Right kidney (tissue), 1 donor: ENCODE data around the gene ARHGAP26.
"Not testable (repeated sequence)": the region's sequence is repeated elsewhere in the genome, so short reads cannot be mapped to it uniquely, and the experiment has no call there.

Experiments
- DNase-seq: peaks from one replicate; pipeline ENCODE4 v3.0.0-alpha.2; 2016

The ARHGAP26 gene

GRCh38 chr5:142990073-142990472 lies 219.9 kb downstream of the ARHGAP26 start:
- DNase-seq: not testable (repeated sequence)

DNA sequence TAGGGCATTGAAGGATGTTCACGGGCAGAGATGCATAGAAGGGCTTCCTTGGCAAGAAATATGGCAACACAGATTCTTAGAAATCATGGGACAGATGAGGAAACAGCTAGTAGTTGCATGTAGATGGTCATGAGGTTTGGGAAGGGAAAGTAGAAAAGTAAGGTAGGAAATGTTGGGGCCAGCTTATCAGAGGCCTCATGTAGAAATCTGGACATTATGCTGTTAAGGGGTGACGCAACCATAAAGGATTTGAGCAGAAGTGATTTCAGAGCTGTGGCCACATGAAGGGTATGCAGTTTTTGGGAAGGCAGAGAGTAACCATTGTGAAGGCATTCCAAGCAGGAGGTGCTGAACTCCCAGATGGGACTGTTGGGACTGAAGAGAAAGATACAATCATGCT lies 224.0 kb downstream of the ARHGAP26 start:
- DNase-seq: no peak

GRCh38 chr5:142995621-142996020 lies 225.4 kb downstream of the ARHGAP26 start:
- not testable (repeated sequence) for DNase-seq

DNA sequence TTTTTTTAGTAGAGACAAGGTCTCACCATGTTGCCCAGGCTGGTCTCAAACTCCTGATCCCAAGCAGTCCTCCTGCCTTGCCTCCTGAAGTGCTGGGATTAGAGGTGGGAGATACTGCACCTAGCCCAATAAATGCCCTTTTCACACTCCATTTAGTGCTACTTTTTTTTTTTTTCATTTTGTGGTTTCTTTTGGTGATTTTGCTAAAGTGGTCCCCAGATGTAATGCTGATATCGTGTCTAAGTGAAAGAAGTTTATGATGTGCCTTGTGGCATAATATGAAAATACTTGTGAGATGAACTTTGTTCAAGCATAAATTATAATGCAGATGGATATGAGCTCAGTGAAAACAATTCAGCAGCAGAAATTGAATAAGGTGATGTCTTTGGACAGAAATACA lies 227.4 kb downstream of the ARHGAP26 start:
- DNase-seq: no peak

DNA sequence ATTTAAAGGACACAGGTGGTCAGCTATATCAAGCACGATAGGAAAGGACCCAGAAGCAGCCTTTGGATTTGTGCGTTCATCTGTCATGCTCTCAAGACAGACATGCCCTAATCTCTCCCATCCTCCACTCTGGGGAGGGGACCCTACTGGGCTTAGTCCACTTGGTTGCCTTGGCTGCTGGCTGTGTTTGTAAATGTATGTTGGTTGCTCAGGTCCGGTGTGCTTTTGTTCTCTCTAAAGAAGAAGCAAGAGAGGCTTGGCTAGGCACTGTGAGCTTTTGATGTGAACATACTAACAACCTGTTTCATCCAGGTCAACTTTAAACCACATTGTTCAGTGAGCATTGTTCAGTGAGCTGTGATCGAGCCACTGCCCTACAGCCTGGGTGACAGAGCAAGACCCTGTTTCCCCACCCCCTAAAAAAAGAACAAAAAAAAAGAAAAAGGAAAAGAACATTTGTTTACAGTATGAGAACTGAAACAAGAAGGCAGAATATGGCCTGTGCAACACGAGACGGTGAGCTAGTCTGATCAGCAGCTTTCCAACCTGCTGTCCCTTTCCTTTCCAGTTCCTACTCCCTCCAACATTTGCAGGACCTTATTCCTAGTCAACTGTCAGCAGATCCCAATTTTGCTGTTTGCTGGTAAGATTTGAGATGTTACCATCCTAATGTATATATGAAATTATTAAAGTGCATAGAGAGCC lies 228.3 kb downstream of the ARHGAP26 start:
- no peak for DNase-seq

DNA sequence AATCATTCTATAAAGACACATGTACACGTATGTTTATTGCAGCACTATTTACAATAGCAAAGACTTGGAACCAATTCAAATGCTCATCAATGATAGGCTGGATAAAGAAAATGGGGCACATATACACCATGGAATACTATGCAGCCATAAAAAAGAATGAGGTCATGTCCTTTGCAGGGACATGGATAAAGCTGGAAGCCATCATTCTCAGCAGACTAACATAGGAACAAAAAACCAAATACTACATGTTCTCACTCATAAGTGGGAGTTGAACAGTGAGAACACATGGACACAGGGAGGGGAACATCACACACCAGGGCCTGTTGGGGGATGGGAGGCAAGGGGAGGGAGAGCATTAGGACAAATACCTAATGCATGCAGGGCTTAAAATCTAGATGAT lies 230.4 kb downstream of the ARHGAP26 start:
- not testable (repeated sequence) for DNase-seq

GRCh38 chr5:143001764-143002351 lies 231.7 kb downstream of the ARHGAP26 start:
- no peak for DNase-seq

DNA sequence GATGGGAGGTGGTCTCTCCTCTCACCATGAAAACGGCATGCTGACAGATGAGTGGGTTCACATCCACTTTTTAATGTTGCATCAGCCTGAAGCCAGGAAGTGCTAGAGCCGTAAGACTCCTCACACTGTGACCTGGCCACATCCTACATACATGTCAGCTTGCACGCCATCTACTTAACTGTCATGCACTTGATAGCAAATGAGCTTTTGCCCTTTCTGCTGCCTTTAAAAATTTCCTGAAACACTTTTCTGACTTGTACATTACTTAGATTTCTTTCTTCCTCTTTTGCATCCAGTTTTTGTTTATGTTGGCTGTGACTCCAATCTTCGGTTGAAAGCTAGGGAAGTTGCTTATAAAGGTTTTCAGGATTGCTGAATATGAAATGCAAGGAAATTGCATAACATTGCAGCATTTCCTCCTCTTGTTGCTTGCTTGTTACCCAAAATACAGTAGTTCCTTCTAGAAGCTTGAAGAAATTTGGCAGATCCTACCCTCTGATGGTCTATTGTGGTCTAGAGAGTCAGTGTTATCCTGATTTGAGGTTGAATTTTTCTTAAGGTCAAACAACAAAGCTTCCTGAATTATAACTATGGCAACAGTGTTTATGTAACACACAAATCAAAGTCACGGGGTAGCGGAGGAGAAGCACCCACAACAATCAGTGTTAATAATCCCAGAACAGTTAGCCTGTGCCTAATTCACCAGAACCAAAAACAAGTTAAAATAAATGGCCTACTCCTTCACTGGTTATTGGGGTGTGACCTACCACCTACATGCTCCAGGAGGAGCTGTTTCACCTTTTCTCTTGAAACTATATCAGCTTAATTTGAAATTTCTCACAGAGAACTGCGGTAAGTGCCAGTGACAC lies 232.5 kb downstream of the ARHGAP26 start:
- peak; percentile 44 for DNase-seq

- no peak for DNase-seq
Observed at GRCh38 chr5:143003328-143003636, 233.1 kb downstream of the ARHGAP26 start.

DNA sequence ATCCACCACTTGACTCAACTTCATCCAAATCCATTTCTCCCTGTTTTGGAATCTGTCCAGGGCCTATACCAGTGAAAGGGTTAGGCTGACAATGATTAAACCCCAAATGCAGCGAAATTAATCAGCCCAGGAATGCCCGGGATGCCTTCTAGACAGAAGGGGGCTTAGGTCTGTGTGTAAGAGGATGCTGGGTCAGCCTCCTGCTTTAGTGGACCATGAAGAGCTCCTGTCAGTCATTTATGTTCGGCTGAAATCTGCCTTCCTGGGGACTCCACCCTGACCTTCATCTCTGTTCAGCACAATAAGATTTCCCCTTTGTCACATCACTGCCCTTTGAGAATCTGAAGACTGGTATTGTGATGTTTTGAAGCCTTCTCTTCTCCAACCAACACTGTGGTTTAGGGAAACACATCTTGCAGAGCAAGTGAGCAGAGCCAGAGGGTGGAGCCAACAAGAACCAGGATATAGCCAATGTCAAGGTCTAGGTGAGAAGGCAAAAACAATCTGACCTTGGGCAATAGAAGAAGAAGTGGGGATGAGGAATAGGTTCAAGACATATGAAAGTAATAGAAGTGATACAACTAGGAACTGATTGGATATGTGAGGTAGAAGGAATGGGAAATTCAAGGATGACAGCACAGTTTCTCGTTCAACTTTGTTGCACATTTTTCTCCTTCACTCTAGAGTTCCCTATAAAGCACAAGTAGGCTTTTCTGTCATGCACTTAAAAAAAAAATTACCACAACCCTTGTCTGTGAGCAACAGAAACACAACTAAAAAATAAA lies 234.4 kb downstream of the ARHGAP26 start:
- DNase-seq: no peak

GRCh38 chr5:143006501-143006900 lies 236.3 kb downstream of the ARHGAP26 start:
- no peak for DNase-seq

GRCh38 chr5:143008032-143008431 lies 237.9 kb downstream of the ARHGAP26 start:
- DNase-seq: no peak

DNA sequence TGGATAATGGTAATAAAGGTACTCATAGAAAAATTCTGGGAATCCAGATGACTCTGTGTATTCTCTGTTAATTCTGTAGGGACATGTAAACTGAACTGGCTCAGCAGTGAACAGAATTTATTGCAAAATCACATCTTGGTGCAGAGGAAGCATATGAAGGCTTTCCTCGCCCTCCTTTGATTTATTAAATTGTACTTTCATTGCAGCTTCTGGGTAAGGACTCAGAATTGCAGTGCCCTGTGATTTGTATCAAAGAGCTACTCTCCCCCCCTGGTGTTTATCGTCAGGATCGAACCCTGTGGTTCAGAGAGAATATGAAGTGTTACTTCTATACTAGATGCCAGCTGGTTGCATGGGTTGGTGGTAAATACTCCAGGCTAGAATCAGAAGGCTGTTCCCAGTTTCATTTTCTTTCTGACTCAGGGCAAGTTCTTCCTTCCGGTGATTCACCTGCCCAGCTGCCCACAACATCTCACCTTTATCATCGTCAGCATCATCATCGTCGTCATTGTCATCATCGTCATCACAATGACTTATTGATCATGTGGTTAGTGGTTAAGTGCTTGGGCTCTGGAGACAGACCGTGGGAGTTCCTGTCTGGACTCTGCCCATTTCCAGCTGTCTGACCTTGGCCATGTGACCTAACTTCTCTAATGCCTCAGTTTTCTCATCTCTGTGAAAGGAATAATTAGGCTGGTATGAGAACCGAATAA lies 238.8 kb downstream of the ARHGAP26 start:
- no peak for DNase-seq

DNA sequence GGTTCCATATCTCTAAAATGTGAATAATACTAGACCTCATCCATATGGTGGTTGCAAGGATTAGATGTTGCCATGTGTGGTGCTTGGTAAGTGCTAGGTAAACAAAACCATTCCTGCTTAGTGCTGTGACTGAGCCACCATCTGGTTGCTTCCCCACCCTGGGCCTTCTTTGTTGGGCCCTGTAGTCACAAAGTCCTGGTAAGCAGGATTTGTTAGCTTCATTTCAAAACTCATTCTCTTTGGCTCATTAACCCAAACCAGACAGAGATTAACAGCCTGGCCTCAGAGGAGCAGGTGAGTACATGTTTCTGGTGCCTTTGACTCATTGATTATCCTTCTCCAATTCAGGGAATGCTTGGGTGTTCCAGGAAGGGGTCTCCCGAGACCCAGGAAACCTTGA lies 240.2 kb downstream of the ARHGAP26 start:
- no peak for DNase-seq

DNA sequence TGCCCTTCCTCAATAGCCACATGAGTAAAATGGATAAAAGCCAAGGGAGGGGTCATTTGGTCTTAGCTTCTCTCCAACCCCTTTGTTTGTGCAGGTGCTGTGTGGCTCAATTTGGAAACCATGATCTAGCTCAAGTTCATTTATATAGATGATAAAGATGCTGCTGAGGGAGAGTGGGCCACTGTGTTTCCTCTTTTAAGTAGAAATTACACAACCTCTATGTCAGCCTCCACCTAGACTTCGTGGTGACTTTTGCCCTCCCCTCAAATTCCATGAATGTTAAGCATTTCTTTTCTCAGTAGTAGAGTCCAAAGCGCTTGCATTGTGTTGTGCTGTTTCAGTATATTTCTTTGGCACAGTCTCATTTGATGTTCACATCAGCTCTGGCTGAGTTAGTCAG lies 241.4 kb downstream of the ARHGAP26 start:
- no peak for DNase-seq

- DNase-seq: no peak
Observed at GRCh38 chr5:143013176-143013891, 243.2 kb downstream of the ARHGAP26 start.

DNA sequence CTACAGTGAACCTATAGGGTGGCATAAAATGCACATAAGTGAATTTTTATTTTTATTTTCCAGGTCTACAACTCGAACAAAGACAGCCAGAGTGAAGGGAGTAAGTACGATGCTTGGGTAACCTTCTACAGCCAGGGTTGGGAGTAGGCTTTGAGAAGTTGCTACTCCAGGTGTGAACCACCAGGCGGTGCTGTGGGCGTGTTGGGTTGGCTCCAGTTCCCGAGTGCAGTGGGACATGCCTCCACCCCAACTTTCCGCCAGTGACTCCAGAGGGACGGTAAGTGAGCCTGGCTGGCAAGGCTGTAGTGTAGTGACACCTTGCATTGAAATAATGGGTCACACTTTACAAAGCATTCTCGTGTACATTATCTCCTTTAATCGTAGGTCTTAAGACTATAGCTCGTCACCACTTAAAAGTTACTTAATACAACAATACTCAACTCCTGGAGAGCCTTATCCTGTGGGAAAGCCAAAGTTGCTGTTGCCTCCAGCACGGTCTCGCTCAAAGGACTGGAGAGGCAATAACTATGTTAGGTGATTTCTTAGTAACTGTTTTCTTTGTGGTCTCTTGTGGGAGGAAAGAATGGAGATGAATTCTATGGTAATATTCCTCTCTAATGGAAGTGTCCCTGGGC lies 244.0 kb downstream of the ARHGAP26 start:
- no peak for DNase-seq

DNA sequence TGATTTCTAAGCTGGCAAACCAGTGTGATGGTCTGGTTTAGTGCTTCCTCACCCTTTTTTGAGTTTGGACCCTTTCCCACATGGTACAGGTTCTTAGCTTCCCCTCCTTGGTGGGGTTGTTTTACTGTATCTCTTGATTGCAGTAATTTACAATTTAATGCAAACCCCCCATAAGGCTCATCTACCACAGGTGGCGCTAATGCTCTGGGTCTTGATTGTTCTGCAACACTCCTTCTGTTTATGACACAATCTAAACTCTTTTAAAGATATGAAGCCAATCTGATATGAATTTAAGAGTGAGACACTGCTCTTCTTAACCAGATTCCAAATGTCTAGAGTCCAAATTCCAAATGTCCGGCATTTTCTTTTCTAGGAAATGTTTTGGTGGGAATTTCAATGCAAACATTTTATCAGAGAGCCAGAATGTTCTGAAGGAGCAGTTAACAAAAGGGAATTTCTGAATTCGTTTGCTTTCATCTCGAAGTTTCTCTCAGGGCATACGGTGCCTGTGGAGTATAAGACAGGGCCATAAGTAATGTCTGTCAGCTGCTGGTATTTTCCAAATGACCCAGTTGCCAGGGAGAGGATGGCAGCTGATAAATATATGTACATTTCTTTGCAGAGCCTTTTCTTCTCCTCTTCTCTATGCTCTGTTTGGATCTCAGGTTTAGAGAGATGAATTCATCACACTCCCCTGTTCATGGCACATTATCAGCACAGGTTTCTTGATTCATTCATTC lies 246.8 kb downstream of the ARHGAP26 start:
- DNase-seq: no peak

- DNase-seq: no peak
Observed at GRCh38 chr5:143017541-143017940, 247.4 kb downstream of the ARHGAP26 start.

GRCh38 chr5:143017992-143018391 lies 247.8 kb downstream of the ARHGAP26 start:
- no peak for DNase-seq
